SJSA1 (cell line): Measurements from ENCODE around the gene WASHC2C. TPM values are rescaled to one million over a fixed set of nuclear protein-coding genes. Genes with fewer than 3 reads are reported as not detected.
"Not testable (repeated sequence)": the region's sequence is repeated elsewhere in the genome, so short reads cannot be mapped to it uniquely, and the experiment has no call there.

Experiments
- DNase-seq, 2 experiments: peaks; one replicate each; pipeline ENCODE4 v3.0.0-alpha.2; 2015 to 2020; ENCODE audit warnings: low spot score in 2 of 2, low read depth in 1 of 2
- H3K27ac ChIP-seq: fragments of 250-450 bp; sonication (Bioruptor Pico); 2 replicates; pipeline ENCODE4 v1.5.1; 2020; ENCODE audit warnings: mild to moderate bottlenecking, moderate library complexity
- H3K27me3 ChIP-seq: fragments of 250-450 bp; sonication (Bioruptor Pico); replicated peaks from 2 replicates; pipeline ENCODE4 v1.5.1; 2020; ENCODE audit warnings: mild to moderate bottlenecking, moderate library complexity
- H3K36me3 ChIP-seq: fragments of 250-450 bp; sonication (Bioruptor Pico); 2 replicates; pipeline ENCODE4 v1.5.1; 2020; ENCODE audit warnings: mild to moderate bottlenecking
- H3K4me1 ChIP-seq: fragments of 250-450 bp; sonication (Bioruptor Pico); replicated peaks from 2 replicates; pipeline ENCODE4 v1.6.1; 2021; ENCODE audit warnings: mild to moderate bottlenecking
- H3K4me3 ChIP-seq: fragments of 250-450 bp; sonication (Bioruptor Pico); 2 replicates; pipeline ENCODE4 v1.5.1; 2020; ENCODE audit warnings: mild to moderate bottlenecking
- H3K9me3 ChIP-seq: fragments of 250-450 bp; sonication (Bioruptor Pico); replicated peaks from 2 replicates; pipeline ENCODE4 v1.5.1; 2020; ENCODE audit warnings: mild to moderate bottlenecking
- total RNA-seq: library from RNA; depleted of rRNA; stranded (reverse); fragments of >200 nt; shearing (Covaris generic); gene quantifications from 2 replicates; pipeline ENCODE4 v1.2.3, GENCODE V29; 2014

The WASHC2C gene
- total RNA-seq, 1 experiment from 2014 or later: 24.0 TPM

GRCh38 chr10:45751141-45751540 is 24.1 kb downstream of the WASHC2C start:
- H3K4me1 ChIP-seq, H3K9me3 ChIP-seq, H3K27ac ChIP-seq, H3K36me3 ChIP-seq, DNase-seq, H3K27me3 ChIP-seq, H3K4me3 ChIP-seq: not testable (repeated sequence)

- H3K36me3 ChIP-seq, H3K27me3 ChIP-seq, H3K27ac ChIP-seq, H3K9me3 ChIP-seq, DNase-seq, H3K4me1 ChIP-seq, H3K4me3 ChIP-seq: not testable (repeated sequence)
These were observed 25.1 kb downstream of the WASHC2C start for GRCh38 chr10:45752210-45752609.

GRCh38 chr10:45753979-45754495 is 27.0 kb downstream of the WASHC2C start:
- H3K4me1 ChIP-seq, H3K36me3 ChIP-seq, H3K4me3 ChIP-seq, H3K27me3 ChIP-seq, H3K9me3 ChIP-seq: not testable (repeated sequence)
- 0 out of 2 replicates have a peak overlapping the region, but pooled peaks have one; percentile 32 for H3K27ac ChIP-seq
- peak; percentile 41 to 59 for DNase-seq

GRCh38 chr10:45755083-45755482 is 28.0 kb downstream of the WASHC2C start:
- H3K4me1 ChIP-seq, H3K9me3 ChIP-seq, H3K4me3 ChIP-seq, DNase-seq, H3K27ac ChIP-seq, H3K36me3 ChIP-seq, H3K27me3 ChIP-seq: not testable (repeated sequence)

- not testable (repeated sequence) for H3K36me3 ChIP-seq, H3K27me3 ChIP-seq, DNase-seq, H3K9me3 ChIP-seq, H3K4me1 ChIP-seq, H3K27ac ChIP-seq, H3K4me3 ChIP-seq
These were observed 29.0 kb downstream of the WASHC2C start for GRCh38 chr10:45756065-45756464.

GRCh38 chr10:45757661-45758396 is 30.8 kb downstream of the WASHC2C start:
- not testable (repeated sequence) for H3K27me3 ChIP-seq, H3K36me3 ChIP-seq, DNase-seq, H3K9me3 ChIP-seq, H3K4me1 ChIP-seq, H3K27ac ChIP-seq, H3K4me3 ChIP-seq

GRCh38 chr10:45761622-45762021 is 34.6 kb downstream of the WASHC2C start:
- not testable (repeated sequence) for H3K36me3 ChIP-seq, H3K27me3 ChIP-seq, H3K4me3 ChIP-seq, H3K4me1 ChIP-seq, H3K9me3 ChIP-seq, H3K27ac ChIP-seq
- peak; percentile 26 to 43 for DNase-seq

GRCh38 chr10:45763037-45763436 is 36.0 kb downstream of the WASHC2C start:
- H3K9me3 ChIP-seq, H3K36me3 ChIP-seq, H3K4me1 ChIP-seq, DNase-seq, H3K4me3 ChIP-seq, H3K27me3 ChIP-seq, H3K27ac ChIP-seq: not testable (repeated sequence)

- H3K4me1 ChIP-seq, DNase-seq, H3K4me3 ChIP-seq, H3K9me3 ChIP-seq, H3K27ac ChIP-seq, H3K27me3 ChIP-seq, H3K36me3 ChIP-seq: not testable (repeated sequence)
These were observed 41.3 kb downstream of the WASHC2C start for GRCh38 chr10:45768334-45768733.

GRCh38 chr10:45771757-45772461 is 44.8 kb downstream of the WASHC2C start:
- H3K27me3 ChIP-seq, H3K27ac ChIP-seq, H3K4me1 ChIP-seq, H3K4me3 ChIP-seq, DNase-seq, H3K36me3 ChIP-seq, H3K9me3 ChIP-seq: not testable (repeated sequence)

GRCh38 chr10:45786217-45786616 is 59.2 kb downstream of the WASHC2C start:
- not testable (repeated sequence) for H3K4me3 ChIP-seq, H3K27ac ChIP-seq, DNase-seq, H3K36me3 ChIP-seq, H3K9me3 ChIP-seq, H3K4me1 ChIP-seq, H3K27me3 ChIP-seq

GRCh38 chr10:45787212-45787741 is 60.2 kb downstream of the WASHC2C start:
- DNase-seq, H3K36me3 ChIP-seq, H3K4me1 ChIP-seq, H3K9me3 ChIP-seq, H3K27ac ChIP-seq, H3K27me3 ChIP-seq, H3K4me3 ChIP-seq: not testable (repeated sequence)

GRCh38 chr10:45789991-45790390 is 62.9 kb downstream of the WASHC2C start:
- not testable (repeated sequence) for H3K27me3 ChIP-seq, H3K36me3 ChIP-seq, H3K9me3 ChIP-seq, DNase-seq, H3K27ac ChIP-seq, H3K4me1 ChIP-seq, H3K4me3 ChIP-seq

- H3K9me3 ChIP-seq, H3K4me1 ChIP-seq, H3K36me3 ChIP-seq, H3K4me3 ChIP-seq, DNase-seq, H3K27me3 ChIP-seq, H3K27ac ChIP-seq: not testable (repeated sequence)
These were observed 63.8 kb downstream of the WASHC2C start for GRCh38 chr10:45790694-45791426.
